ENCODE results near the gene CEACAM5.

CEACAM5 gene

DNA sequence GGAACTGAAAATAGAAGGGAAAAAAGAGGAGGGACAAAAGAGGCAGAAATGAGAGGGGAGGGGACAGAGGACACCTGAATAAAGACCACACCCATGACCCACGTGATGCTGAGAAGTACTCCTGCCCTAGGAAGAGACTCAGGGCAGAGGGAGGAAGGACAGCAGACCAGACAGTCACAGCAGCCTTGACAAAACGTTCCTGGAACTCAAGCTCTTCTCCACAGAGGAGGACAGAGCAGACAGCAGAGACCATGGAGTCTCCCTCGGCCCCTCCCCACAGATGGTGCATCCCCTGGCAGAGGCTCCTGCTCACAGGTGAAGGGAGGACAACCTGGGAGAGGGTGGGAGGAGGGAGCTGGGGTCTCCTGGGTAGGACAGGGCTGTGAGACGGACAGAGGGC is at the start of gene CEACAM5:
TSS of gene CEACAM5 (plus strand) at position 146 of the 400 bp plus-strand sequence. CDS start at position 252, 106 bp downstream.
- DNase-seq (ENCODE audit: low spot score): no peak

GRCh38 chr19:41666075-41666474 is 42.4 kb upstream of the CEACAM5 start:
- no peak for DNase-seq (ENCODE audit: low spot score)

DNA sequence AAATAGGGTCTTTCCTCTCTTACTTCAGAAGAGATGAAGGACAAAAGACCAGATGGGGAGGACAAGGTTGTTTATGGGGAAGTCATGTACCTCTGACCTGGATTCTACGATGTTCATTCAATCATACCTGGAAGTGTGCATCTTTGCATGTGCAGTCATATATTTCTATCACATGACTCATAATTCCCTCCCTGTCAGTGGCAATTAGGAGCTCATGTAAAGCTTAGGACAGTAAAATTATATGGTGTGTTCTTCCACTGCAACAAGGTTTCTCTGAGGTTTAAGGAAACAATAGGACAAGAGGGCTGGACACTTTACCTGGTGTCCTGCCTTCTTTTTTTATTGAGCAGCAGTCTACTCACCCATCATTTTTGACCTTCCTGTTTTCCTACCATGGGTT is 40.1 kb upstream of the CEACAM5 start:
- DNase-seq (ENCODE audit: low spot score): no peak

- no peak for DNase-seq (ENCODE audit: low spot score)
These were observed 37.7 kb upstream of the CEACAM5 start for GRCh38 chr19:41670755-41671154.

DNA sequence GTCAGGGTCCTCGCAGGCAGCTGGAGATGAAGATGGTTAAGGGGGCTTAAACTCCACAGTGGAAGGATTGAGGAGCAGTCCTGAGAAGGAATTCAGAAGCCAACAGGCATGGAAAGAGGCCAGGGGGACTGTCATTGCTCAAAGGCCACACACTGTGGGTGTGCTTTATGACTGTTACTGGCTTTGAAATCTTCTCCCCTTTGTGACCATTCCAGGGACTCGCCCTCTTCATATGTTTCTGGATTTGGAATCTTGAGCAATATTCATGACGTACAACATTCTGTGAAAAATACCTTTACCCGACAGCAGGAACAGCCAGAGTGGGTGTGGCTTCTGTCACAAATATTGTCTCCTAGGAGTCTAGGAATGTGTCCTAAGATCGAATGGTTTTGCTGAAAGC is 36.9 kb upstream of the CEACAM5 start:
- DNase-seq (ENCODE audit: low spot score): no peak

GRCh38 chr19:41682437-41682836 is 26.0 kb upstream of the CEACAM5 start:
- no peak for DNase-seq (ENCODE audit: low spot score)

DNA sequence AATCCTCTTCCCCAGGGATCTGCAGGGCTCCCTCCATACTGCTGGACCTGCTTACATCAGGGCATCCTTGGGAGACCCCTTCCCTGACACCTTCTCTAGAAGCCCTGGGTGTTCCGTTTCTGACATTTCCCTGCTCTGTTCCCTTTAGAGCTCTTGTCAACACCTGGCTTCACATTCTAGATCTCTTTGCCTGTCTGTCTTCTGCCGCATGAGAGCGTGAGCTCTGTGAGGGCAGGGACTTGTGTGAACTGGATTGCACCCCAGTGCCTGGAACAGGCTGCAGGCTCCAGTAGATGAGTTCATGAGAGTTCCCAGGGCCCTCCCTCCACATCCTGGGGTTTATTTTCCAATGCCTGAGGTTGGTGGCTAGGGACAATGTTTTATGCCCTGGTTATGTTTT is 21.0 kb upstream of the CEACAM5 start:
- no peak for DNase-seq (ENCODE audit: low spot score)

DNA sequence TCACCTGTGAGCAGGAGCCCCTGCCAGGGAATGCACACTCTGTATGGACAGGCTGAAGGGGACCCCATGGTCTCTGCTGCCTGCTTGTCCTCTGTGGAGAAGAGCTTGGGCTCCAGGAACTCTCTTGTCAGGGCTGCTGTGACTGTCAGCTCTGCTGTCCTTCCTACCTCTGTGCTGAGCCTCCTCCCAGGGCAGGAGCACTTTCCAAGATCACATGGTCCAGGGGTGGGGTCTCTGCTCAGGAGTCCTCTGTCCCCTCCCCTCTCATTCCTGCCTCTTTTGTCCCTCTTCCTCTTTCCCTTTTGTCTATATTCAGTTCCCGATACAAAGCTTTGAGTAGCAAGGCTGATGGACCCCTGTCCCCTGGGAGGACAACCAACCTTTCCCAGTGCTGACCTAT is 20.3 kb upstream of the CEACAM5 start, which contains the start of gene CEACAM7:
TSS of gene CEACAM7 (minus strand) at position 173 of the 400 bp plus-strand sequence. CDS start at position 68, 105 bp downstream.
- no peak for DNase-seq (ENCODE audit: low spot score)

- no peak for DNase-seq (ENCODE audit: low spot score)
These were observed 19.7 kb upstream of the CEACAM5 start for GRCh38 chr19:41688687-41689086.

GRCh38 chr19:41689993-41690800 is 18.2 kb upstream of the CEACAM5 start:
- no peak for DNase-seq (ENCODE audit: low spot score)

DNA sequence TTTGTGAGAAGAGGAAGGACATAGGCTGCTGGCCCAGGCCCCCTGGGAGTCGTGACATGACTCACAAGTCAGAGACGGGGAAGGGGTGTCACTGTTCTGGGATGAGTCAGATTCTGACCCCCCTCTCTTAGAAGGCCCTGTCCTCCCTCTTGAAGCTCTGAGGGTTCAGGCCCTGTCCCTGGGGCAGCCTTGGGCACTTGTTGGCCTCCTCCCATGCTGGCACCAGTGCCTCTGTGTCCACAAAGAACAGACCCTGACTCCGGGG is 17.7 kb upstream of the CEACAM5 start:
- DNase-seq (ENCODE audit: low spot score): no peak

GRCh38 chr19:41691268-41691970 is 17.0 kb upstream of the CEACAM5 start:
- DNase-seq (ENCODE audit: low spot score): peak; percentile 58

DNA sequence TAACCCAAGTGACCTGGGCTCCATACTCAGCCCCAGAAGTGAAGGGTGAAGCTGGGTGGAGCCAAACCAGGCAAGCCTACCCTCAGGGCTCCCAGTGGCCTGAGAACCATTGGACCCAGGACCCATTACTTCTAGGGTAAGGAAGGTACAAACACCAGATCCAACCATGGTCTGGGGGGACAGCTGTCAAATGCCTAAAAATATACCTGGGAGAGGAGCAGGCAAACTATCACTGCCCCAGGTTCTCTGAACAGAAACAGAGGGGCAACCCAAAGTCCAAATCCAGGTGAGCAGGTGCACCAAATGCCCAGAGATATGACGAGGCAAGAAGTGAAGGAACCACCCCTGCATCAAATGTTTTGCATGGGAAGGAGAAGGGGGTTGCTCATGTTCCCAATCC is 14.2 kb upstream of the CEACAM5 start:
- no peak for DNase-seq (ENCODE audit: low spot score)

GRCh38 chr19:41694831-41695635 is 13.4 kb upstream of the CEACAM5 start:
- no peak for DNase-seq (ENCODE audit: low spot score)

DNA sequence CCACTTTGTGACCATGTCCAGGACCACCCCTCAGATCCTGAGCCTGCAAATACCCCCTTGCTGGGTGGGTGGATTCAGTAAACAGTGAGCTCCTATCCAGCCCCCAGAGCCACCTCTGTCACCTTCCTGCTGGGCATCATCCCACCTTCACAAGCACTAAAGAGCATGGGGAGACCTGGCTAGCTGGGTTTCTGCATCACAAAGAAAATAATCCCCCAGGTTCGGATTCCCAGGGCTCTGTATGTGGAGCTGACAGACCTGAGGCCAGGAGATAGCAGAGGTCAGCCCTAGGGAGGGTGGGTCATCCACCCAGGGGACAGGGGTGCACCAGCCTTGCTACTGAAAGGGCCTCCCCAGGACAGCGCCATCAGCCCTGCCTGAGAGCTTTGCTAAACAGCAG is 12.7 kb upstream of the CEACAM5 start:
- no peak for DNase-seq (ENCODE audit: low spot score)

- DNase-seq (ENCODE audit: low spot score): no peak
These were observed 11.8 kb upstream of the CEACAM5 start for GRCh38 chr19:41696402-41697197.

DNA sequence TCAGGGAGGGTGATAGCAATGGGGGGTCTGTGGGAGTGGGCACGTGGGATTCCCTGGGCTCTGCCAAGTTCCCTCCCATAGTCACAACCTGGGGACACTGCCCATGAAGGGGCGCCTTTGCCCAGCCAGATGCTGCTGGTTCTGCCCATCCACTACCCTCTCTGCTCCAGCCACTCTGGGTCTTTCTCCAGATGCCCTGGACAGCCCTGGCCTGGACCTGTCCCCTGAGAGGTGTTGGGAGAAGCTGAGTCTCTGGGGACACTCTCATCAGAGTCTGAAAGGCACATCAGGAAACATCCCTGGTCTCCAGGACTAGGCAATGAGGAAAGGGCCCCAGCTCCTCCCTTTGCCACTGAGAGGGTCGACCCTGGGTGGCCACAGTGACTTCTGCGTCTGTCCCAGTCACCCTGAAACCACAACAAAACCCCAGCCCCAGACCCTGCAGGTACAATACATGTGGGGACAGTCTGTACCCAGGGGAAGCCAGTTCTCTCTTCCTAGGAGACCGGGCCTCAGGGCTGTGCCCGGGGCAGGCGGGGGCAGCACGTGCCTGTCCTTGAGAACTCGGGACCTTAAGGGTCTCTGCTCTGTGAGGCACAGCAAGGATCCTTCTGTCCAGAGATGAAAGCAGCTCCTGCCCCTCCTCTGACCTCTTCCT is 11.1 kb upstream of the CEACAM5 start:
- no peak for DNase-seq (ENCODE audit: low spot score)

- DNase-seq (ENCODE audit: low spot score): no peak
These were observed 9.6 kb upstream of the CEACAM5 start for GRCh38 chr19:41698746-41699230.

DNA sequence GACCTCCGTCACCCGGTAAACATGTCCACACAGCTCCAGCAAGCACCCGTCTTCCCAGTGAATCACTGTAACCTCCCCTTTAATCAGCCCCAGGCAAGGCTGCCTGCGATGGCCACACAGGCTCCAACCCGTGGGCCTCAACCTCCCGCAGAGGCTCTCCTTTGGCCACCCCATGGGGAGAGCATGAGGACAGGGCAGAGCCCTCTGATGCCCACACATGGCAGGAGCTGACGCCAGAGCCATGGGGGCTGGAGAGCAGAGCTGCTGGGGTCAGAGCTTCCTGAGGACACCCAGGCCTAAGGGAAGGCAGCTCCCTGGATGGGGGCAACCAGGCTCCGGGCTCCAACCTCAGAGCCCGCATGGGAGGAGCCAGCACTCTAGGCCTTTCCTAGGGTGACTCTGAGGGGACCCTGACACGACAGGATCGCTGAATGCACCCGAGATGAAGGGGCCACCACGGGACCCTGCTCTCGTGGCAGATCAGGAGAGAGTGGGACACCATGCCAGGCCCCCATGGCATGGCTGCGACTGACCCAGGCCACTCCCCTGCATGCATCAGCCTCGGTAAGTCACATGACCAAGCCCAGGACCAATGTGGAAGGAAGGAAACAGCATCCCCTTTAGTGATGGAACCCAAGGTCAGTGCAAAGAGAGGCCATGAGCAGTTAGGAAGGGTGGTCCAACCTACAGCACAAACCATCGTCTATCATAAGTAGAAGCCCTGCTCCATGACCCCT is 9.0 kb upstream of the CEACAM5 start:
- DNase-seq (ENCODE audit: low spot score): no peak

- DNase-seq (ENCODE audit: low spot score): no peak
These were observed 8.5 kb upstream of the CEACAM5 start for GRCh38 chr19:41699968-41700323.

Data from GM03348 (cell line).